Measurements from ENCODE around the gene P2RX6.
"Not testable (repeated sequence)": the region's sequence is repeated elsewhere in the genome, so short reads cannot be mapped to it uniquely, and the experiment has no call there.

P2RX6 gene

GRCh38 chr22:21071796-21072195, 56.8 kb downstream of the P2RX6 start:
- in situ Hi-C loops (cut with MboI; ENCODE audit: low sequenced_read_pairs): not testable (repeated sequence)

- in situ Hi-C loops (cut with MboI; ENCODE audit: low sequenced_read_pairs): no loop called here
These were observed 58.1 kb downstream of the P2RX6 start for GRCh38 chr22:21073023-21073422.

GRCh38 chr22:21073482-21073881, 58.5 kb downstream of the P2RX6 start:
- in situ Hi-C loops (cut with MboI; ENCODE audit: low sequenced_read_pairs): no loop called here

GRCh38 chr22:21074102-21074715, 59.2 kb downstream of the P2RX6 start:
- in situ Hi-C loops (cut with MboI; ENCODE audit: low sequenced_read_pairs): no loop called here

GRCh38 chr22:21075516-21076138, 60.7 kb downstream of the P2RX6 start:
- in situ Hi-C loops (cut with MboI; ENCODE audit: low sequenced_read_pairs): no loop called here

GRCh38 chr22:21076912-21077625, 62.1 kb downstream of the P2RX6 start:
- in situ Hi-C loops (cut with MboI; ENCODE audit: low sequenced_read_pairs): no loop called here
